SJSA1 (cell line): ENCODE measurements around the gene FAM222B. TPM values are rescaled to one million over a fixed set of nuclear protein-coding genes. Genes with fewer than 3 reads are reported as not detected.
"Not testable (repeated sequence)": the region's sequence is repeated elsewhere in the genome, so short reads cannot be mapped to it uniquely, and the experiment has no call there.

Source experiments
- DNase-seq, 2 experiments: peaks; one replicate each; pipeline ENCODE4 v3.0.0-alpha.2; 2015 to 2020; ENCODE audit warnings: low spot score in 2 of 2, low read depth in 1 of 2
- H3K27ac ChIP-seq: fragments of 250-450 bp; sonication (Bioruptor Pico); 2 replicates; pipeline ENCODE4 v1.5.1; 2020; ENCODE audit warnings: mild to moderate bottlenecking, moderate library complexity
- H3K27me3 ChIP-seq: fragments of 250-450 bp; sonication (Bioruptor Pico); replicated peaks from 2 replicates; pipeline ENCODE4 v1.5.1; 2020; ENCODE audit warnings: mild to moderate bottlenecking, moderate library complexity
- H3K36me3 ChIP-seq: fragments of 250-450 bp; sonication (Bioruptor Pico); 2 replicates; pipeline ENCODE4 v1.5.1; 2020; ENCODE audit warnings: mild to moderate bottlenecking
- H3K4me1 ChIP-seq: fragments of 250-450 bp; sonication (Bioruptor Pico); replicated peaks from 2 replicates; pipeline ENCODE4 v1.6.1; 2021; ENCODE audit warnings: mild to moderate bottlenecking
- H3K4me3 ChIP-seq: fragments of 250-450 bp; sonication (Bioruptor Pico); 2 replicates; pipeline ENCODE4 v1.5.1; 2020; ENCODE audit warnings: mild to moderate bottlenecking
- H3K9me3 ChIP-seq: fragments of 250-450 bp; sonication (Bioruptor Pico); replicated peaks from 2 replicates; pipeline ENCODE4 v1.5.1; 2020; ENCODE audit warnings: mild to moderate bottlenecking
- total RNA-seq: library from RNA; depleted of rRNA; stranded (reverse); fragments of >200 nt; shearing (Covaris generic); gene quantifications from 2 replicates; pipeline ENCODE4 v1.2.3, GENCODE V29; 2014

Gene FAM222B
- total RNA-seq, 1 experiment from 2014 or later, result 5.2 TPM

DNA sequence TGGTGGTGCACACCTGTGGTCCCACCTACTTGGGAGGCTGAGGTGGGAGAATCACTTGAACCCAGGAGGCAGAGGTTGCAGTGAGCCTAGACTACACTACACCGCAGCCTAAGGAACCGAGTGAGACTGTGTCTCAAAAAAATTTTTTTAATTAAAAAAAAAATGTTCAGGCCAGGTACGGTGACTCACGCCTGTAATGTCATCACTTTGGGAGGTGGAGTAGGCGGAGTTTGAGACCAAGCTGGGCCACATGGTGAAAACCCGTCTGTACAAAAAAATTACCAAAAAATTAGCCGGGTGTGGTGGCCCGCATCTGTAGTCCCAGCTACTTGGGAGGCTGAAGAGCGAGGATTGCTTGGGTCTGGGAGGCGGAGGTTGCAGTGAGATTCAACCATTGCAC lies 3.6 kb upstream of the FAM222B start:
- Histone ChIP-seq H3K4me1 (peaks cover 11% of the 10 kb centered on the region), H3K4me3 (no peak overlapping the region), H3K9me3 (no peaks in the 10 kb centered on the region; the same call in 1 of the 2 replicates), H3K27me3 (no peaks in the 10 kb centered on the region), H3K36me3 (no peaks in the 10 kb centered on the region), H3K27ac (no peak overlapping the region)
- no peak for DNase-seq

DNA sequence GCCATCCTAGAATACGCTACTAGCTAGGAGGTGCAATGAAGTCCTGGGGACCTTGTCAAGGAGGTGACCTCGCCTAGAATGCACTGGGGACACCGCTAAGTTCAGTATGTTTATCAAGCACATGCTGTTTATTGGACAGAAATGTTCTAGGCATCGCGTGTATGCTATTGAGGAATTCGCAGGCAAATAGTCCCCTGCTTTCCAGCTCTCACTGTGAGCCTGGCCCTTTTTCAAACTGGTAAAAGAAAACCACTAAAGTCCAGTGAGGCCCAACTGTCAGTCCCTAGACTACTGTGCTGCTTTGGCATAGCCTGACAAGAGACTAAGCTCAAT lies 1.2 kb upstream of the FAM222B start:
- DNase-seq, result no peak
- Histone ChIP-seq H3K27ac (no peak overlapping the region), H3K36me3 (peaks cover 3% of the 10 kb centered on the region; the same call in 1 of the 2 replicates), H3K4me3 (no peak overlapping the region), H3K27me3 (no peaks in the 10 kb centered on the region), H3K4me1 (peaks cover 24% of the 10 kb centered on the region), H3K9me3 (no peaks in the 10 kb centered on the region; the same call in 1 of the 2 replicates)

DNA sequence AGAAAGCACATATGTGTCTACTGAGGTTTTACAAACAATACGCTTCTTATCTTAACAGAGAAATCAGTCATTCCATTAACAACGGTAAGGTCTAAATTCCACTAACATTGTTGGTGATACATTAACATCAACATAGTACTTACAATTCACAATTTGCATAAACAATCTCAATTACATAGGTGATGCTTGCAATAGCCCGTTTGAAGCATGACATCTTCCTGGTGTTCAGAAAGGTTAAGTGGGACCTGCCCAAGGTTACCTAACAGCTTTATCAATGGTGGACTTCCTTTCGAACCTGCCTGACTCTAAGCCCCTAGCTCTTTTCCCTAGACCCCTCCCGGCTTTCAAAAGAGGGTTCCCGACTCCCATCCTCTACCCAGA lies 699 bp downstream of the FAM222B start:
- no peaks in the 10 kb centered on the region; the same call in 1 of the 2 replicates for H3K9me3 ChIP-seq
- H3K27me3 ChIP-seq, result no peaks in the 10 kb centered on the region
- H3K36me3 ChIP-seq, result peaks cover 3% of the 10 kb centered on the region; the same call in 1 of the 2 replicates
- peak overlapping the region; percentile 63 for H3K4me3 ChIP-seq
- DNase-seq, result peak in 1 of 2 experiments; percentile 46
- peak overlapping the region; percentile 9; the same call in 1 of the 2 replicates for H3K27ac ChIP-seq
- peaks cover 26% of the 10 kb centered on the region for H3K4me1 ChIP-seq

DNA sequence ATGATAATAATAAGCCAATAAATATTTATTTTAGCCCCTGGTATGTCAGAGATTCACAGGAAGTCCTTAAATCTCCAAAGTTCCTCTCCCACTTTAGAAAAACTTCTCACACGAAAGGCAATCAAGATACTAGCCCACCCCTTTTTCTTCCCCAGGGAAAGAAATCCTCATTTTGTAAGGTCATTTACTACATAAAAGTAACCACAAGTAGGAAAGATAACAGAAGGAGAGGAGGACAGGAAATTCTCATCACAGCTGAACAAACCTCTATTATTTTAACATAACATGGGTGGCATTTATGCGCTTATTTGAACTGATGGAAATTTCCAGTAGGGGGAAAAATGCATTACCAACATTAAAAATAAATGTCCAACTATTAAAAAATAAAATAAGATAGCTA lies 3.4 kb downstream of the FAM222B start:
- peak in 1 of 2 experiments; percentile 36 for DNase-seq
- no peak overlapping the region for H3K4me3 ChIP-seq

DNA sequence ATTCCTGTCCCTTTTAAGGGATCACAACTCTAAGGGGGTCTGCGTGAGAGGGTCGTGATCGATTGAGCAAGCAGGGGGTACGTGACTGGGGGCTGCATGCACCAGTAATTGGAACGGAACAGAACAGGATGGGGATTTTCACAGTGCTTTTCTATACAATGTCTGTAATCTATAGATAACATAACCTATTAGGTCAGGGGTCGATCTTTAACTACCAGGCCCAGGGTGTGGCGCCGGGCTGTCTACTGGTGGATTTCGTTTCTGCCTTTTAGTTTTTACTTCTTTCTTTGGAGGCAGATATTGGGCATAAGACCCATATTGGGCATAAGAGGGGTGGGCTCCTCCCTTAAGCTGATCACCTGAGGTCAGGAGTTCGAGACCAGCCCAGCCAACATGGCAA lies 6.0 kb downstream of the FAM222B start:
- H3K27me3 ChIP-seq, H3K4me3 ChIP-seq, H3K9me3 ChIP-seq, DNase-seq, H3K27ac ChIP-seq: not testable (repeated sequence)
- Histone ChIP-seq H3K4me1 (peaks cover 18% of the 10 kb centered on the region), H3K36me3 (peaks cover 13% of the 10 kb centered on the region)

More for the DNA sequence above, 3.4 kb downstream of the FAM222B start:
- no peak overlapping the region for H3K27ac ChIP-seq
- no peaks in the 10 kb centered on the region; the same call in 1 of the 2 replicates for H3K9me3 ChIP-seq
- H3K27me3 ChIP-seq, result no peaks in the 10 kb centered on the region
- H3K36me3 ChIP-seq, result peaks cover 6% of the 10 kb centered on the region; the same call in 1 of the 2 replicates
- peaks cover 26% of the 10 kb centered on the region for H3K4me1 ChIP-seq

DNA sequence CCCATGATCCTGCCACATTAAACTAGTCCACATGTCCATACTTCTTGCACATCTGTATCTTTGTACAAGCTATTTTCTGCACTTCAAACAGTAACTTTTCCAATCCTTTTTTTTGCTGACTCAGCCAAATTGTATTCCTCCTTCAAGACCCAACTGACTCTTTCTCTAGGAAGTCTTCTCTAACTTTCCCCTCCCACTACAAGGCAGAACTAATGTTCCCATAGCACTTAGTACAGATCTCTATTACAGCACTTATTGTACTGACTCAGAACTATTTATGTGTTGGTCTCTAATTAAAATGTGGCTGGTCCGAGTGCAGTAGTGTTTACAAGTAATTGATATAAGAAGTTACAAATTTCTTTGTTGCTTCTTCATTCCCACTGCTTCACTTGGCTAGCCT lies 8.2 kb downstream of the FAM222B start:
- peaks cover 14% of the 10 kb centered on the region for H3K4me1 ChIP-seq
- H3K9me3 ChIP-seq, result no peaks in the 10 kb centered on the region
- no peak overlapping the region for H3K4me3 ChIP-seq
- H3K27me3 ChIP-seq, result no peaks in the 10 kb centered on the region
- no peak for DNase-seq
- H3K36me3 ChIP-seq, result peaks cover 14% of the 10 kb centered on the region; the same call in 1 of the 2 replicates
- H3K27ac ChIP-seq, result no peak overlapping the region

DNA sequence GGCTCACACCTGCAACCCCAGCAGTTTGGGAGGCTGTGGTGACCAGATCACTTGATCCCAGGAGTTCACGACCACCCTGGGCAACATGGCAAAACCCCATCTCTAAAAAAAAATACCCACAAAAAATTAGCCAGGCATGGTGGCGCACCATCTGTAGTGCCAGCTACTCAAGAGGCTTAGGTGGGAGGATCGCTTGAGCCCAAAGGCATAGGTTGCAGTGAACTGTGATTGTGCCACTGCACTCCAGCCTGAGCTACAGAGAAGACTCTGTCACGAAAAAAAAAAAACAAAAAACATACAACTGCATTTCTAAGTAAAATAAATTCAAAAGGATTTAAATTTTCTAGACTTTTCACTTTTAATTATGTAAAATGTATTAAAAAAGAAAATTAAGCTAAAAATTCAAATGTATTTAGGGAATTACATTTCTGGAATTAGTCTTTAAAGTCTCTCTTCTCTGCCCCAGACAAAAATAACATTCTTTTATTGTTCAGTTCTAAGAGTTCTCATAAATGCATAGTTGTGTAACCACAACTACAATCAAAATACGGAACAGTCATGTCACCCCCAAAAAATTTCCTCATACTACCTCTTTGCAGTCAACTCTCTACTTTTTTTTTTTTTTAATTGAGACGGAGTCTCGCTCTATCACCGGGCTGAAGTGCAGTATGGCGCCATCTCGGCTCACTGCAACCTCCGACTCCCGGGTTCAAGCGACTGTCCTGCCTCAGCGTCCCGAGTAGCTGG lies 14.1 kb downstream of the FAM222B start:
- H3K4me1 ChIP-seq, result peaks cover 20% of the 10 kb centered on the region
- H3K27ac ChIP-seq, result 0 out of 2 replicates have a peak overlapping the region, but pooled peaks have one; percentile 3
- DNase-seq, result peak in 1 of 2 experiments; percentile 47
- no peaks in the 10 kb centered on the region for H3K9me3 ChIP-seq
- H3K27me3 ChIP-seq, result no peaks in the 10 kb centered on the region
- no peak overlapping the region for H3K4me3 ChIP-seq
- peaks cover 7% of the 10 kb centered on the region; the same call in 1 of the 2 replicates for H3K36me3 ChIP-seq

DNA sequence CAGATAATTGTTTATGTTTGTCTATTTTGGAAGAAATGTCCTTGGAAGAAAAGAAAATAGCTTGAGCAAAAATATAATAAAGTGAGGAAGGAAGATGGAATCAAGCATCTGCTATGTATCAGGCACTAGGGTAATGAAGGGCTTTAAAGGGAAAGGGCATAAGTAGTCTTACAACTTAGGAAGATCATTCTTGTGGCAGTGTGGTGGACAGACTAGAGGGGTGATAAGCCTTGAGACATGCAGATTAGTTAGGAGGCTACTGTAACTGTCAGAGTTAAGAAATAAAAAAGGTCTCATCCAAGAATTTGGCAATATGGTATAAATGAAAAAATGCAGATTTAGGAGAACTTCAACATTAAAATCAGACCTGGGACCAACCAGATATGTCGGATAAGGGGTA lies 14.9 kb downstream of the FAM222B start:
- peaks cover 20% of the 10 kb centered on the region for H3K4me1 ChIP-seq
- DNase-seq, result no peak
- H3K4me3 ChIP-seq, result no peak overlapping the region
- peaks cover 7% of the 10 kb centered on the region; the same call in 1 of the 2 replicates for H3K36me3 ChIP-seq
- no peak overlapping the region for H3K27ac ChIP-seq
- no peaks in the 10 kb centered on the region for H3K9me3 ChIP-seq
- H3K27me3 ChIP-seq, result no peaks in the 10 kb centered on the region

DNA sequence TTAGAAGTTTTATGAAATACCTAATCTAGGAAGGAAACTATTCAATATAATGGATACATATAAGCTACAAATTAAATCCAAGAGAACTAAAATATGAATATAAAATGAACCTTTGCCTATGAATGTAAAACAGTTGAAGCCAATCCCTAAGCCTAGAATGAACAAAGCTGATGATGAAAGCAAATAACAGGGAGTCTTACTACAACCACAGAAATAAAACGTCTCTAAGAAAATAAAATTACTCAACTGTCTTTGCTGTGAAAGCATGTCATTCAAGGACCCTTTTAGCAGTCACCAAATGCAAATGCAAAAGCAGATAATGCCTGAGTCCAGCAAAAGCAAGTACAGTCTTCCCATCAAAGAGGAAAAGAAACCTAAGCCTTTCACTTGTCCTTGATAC lies 23.0 kb downstream of the FAM222B start:
- no peaks in the 10 kb centered on the region for H3K4me1 ChIP-seq
- H3K4me3 ChIP-seq, result no peak overlapping the region
- no peak overlapping the region for H3K27ac ChIP-seq
- H3K27me3 ChIP-seq, result no peaks in the 10 kb centered on the region
- no peaks in the 10 kb centered on the region for H3K36me3 ChIP-seq
- no peaks in the 10 kb centered on the region for H3K9me3 ChIP-seq
- no peak for DNase-seq

DNA sequence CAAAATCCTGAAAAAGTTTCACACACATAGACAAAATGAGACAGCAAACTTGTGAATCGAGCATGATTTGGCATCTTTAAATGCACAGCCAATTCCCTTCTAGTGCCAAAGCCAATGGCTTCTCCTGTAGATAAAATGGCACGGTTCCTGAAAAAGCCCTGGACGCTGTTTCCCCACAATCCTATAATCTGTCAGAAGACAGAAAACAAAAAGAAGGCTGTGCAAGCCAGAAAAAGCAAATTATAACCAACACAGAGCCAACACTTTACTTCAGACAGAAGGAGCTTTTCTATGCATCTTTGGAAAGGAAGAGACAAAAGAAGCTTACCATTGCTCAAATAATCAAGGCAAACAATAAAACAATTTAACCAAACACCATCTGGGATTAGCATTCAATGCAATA lies 23.8 kb downstream of the FAM222B start:
- Histone ChIP-seq H3K4me1 (no peaks in the 10 kb centered on the region), H3K9me3 (no peaks in the 10 kb centered on the region), H3K36me3 (no peaks in the 10 kb centered on the region), H3K27me3 (no peaks in the 10 kb centered on the region), H3K4me3 (no peak overlapping the region), H3K27ac (no peak overlapping the region)
- no peak for DNase-seq

DNA sequence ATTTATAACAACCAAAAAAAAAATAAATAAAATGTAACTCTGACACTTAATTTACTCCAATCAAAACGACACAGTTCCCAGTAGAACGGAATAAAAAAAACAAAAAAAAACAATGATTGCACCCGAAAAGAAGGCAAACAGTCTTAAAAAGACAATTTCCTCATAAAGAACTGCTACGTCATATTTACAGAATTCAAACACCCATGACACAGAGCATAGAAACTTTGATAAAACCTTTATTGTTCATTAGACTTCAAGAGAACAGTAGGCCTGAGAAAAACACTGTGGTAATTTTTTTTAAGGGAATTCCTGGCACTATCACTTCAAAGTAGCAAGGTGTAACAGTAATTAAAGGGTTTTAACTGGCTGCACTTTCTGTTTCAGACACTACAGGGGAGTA lies 26.1 kb downstream of the FAM222B start:
- Histone ChIP-seq H3K27me3 (no peaks in the 10 kb centered on the region), H3K4me3 (no peak overlapping the region), H3K27ac (no peak overlapping the region), H3K36me3 (no peaks in the 10 kb centered on the region), H3K9me3 (no peaks in the 10 kb centered on the region), H3K4me1 (peaks cover 3% of the 10 kb centered on the region)
- no peak for DNase-seq

DNA sequence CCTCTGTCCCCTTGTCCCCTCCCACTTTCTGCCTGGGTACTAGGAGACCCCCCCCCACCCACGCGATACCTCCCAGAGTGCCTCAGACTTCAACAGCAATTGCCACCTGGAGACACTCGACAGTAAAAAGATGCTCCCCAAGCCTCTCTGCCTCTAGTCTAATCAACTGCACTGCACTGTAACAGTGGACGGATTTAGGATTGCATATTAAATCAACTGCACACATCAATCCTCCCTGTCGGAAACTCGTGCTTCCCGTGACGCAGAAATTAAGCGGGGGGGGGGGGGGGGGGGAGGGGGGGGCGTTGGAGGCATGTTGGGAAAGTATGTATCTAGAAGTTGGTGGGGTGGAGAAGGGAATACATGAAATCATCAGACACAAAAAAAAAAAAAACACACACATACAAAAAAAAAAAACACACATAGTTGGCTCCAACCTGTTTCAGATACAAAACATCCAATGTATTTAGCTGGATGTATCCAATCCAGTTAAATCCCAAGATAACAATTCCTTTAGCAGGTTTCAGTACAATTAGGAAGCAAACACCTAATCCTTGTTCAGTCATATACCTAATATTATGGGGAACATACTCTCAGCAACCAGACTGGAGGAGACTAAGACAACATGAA lies 29.7 kb downstream of the FAM222B start:
- H3K27ac ChIP-seq, result peak overlapping the region; percentile 63; the same call in 1 of the 2 replicates
- peaks cover 25% of the 10 kb centered on the region for H3K4me1 ChIP-seq
- no peaks in the 10 kb centered on the region for H3K9me3 ChIP-seq
- H3K4me3 ChIP-seq, result peak overlapping the region; percentile 70
- no peaks in the 10 kb centered on the region for H3K27me3 ChIP-seq
- DNase-seq, result no peak
- H3K36me3 ChIP-seq, result no peaks in the 10 kb centered on the region

DNA sequence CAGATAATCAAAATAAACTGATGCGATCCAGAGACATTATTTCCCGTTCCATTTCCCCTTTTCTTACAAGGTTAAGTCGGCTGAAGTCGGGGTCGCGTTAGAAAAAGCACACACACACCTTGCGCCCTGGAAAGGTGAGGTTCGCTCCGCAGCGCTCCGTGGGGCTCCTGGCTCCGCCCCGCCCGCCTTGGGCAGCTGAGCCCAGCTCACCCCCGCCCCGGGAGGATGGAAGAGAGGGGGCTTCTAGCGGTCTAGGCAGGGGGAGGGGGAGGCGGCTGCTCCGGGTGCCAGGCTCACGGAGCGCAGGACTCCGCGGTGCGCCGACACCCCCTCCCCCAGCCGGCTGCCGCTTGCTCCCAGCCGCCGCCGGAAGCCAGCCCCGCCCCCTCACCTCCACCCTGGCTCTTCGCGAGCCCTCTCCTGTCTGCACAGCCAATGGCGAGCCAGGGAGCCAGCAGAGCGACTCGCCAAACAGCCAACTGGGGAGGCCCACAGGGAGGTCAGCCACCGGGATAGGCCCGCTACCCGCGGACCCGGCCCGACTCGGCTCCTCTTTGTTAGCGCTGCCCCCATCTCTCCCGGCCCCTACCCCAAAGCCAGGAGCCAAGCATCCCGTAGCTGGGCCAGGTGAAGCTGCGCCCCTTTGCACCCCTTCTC lies 30.4 kb downstream of the FAM222B start:
- Histone ChIP-seq H3K36me3 (no peaks in the 10 kb centered on the region), H3K27ac (peak overlapping the region; percentile 63; the same call in 1 of the 2 replicates), H3K4me1 (peaks cover 31% of the 10 kb centered on the region), H3K4me3 (peak overlapping the region; percentile 70), H3K27me3 (no peaks in the 10 kb centered on the region), H3K9me3 (no peaks in the 10 kb centered on the region)
- DNase-seq, result peak; percentile 81 to 97

DNA sequence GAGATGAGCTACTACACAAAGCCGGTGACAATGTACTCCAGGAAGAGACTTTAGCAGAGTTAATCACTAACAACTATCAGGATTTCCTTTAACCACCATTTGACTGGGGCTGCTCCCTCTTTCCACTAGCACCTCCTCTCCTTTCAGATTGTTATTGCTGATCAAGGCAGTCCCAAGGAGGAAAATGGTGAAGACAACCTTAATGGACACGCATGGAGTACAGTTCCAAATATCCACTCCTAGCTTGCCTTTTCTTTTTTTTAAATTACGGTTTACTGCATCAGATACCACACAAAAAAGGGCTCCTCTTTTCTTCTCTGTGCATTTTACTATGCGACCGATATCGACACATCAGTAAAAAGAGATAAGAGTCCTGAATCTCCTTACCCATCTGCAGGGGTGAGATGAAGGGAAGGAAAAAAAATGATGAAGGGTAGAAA lies 30.9 kb downstream of the FAM222B start:
- peak in 1 of 2 experiments; percentile 21 for DNase-seq
- Histone ChIP-seq H3K36me3 (no peaks in the 10 kb centered on the region), H3K4me3 (peak overlapping the region; percentile 70), H3K27me3 (no peaks in the 10 kb centered on the region), H3K4me1 (peaks cover 34% of the 10 kb centered on the region), H3K27ac (no peak overlapping the region), H3K9me3 (no peaks in the 10 kb centered on the region)
